ENCODE data around the gene SLC24A4.

- TF ChIP-seq CTCF (IDR thresholded peaks at IDR 0.05; ENCODE audit: extremely low read depth in 1 of 2, insufficient read depth in 1 of 2, low read depth in 1 of 2, low read length in 2 of 2): no peak
- TF ChIP-seq EZH2 (IDR thresholded peaks at IDR 0.05; ENCODE audit: borderline replicate concordance, low read depth, low read length, severe bottlenecking): no peak
Observed at GRCh38 chr14:92523752-92524151, 200.8 kb downstream of the SLC24A4 start.

Data from endothelial cell of umbilical vein (primary cell).